ENCODE results near the gene AQP3.
"Not testable (repeated sequence)": the region's sequence is repeated elsewhere in the genome, so short reads cannot be mapped to it uniquely, and the experiment has no call there.

The AQP3 gene

GRCh38 chr9:33430942-33431341, 16.5 kb downstream of the AQP3 start:
- Histone ChIP-seq H4K20me1 (ENCODE audit: insufficient read depth) (no peaks in the 10 kb centered on the region), H3K79me2 (ENCODE audit: insufficient read depth, low read depth) (no peaks in the 10 kb centered on the region), H3K36me3 (ENCODE audit: insufficient read depth) (no peaks in the 10 kb centered on the region), H3K27me3 (ENCODE audit: insufficient read depth, low read depth) (no peaks in the 10 kb centered on the region), H3K27ac (no peak overlapping the region), H2AFZ (ENCODE audit: low read depth) (no peak overlapping the region), H3K9ac (no peak overlapping the region), H3K4me2 (no peak overlapping the region), H3K4me3 (IDR thresholded peaks at IDR 0.05; ENCODE audit: insufficient read depth, low read depth, low read length) (no peak overlapping the region), H3K4me1 (ENCODE audit: low read depth, poor library complexity, severe bottlenecking) (no peaks in the 10 kb centered on the region)
- TF ChIP-seq CTCF (conservative IDR thresholded peaks at IDR 0.05; ENCODE audit: low read depth, low read length): no peak

GRCh38 chr9:33429256-33429985, 18.0 kb downstream of the AQP3 start:
- Histone ChIP-seq H4K20me1 (ENCODE audit: insufficient read depth) (no peaks in the 10 kb centered on the region), H3K27me3 (ENCODE audit: insufficient read depth, low read depth) (no peaks in the 10 kb centered on the region), H3K36me3 (ENCODE audit: insufficient read depth) (no peaks in the 10 kb centered on the region), H3K27ac (no peak overlapping the region), H3K4me2 (no peak overlapping the region), H3K4me1 (ENCODE audit: low read depth, poor library complexity, severe bottlenecking) (no peaks in the 10 kb centered on the region), H2AFZ (ENCODE audit: low read depth) (no peak overlapping the region), H3K79me2 (ENCODE audit: insufficient read depth, low read depth) (no peaks in the 10 kb centered on the region), H3K4me3 (IDR thresholded peaks at IDR 0.05; ENCODE audit: insufficient read depth, low read depth, low read length) (no peak overlapping the region), H3K9ac (no peak overlapping the region)
- TF ChIP-seq CTCF (conservative IDR thresholded peaks at IDR 0.05; ENCODE audit: low read depth, low read length): no peak

GRCh38 chr9:33426843-33427293, 20.5 kb downstream of the AQP3 start:
- TF ChIP-seq CTCF (conservative IDR thresholded peaks at IDR 0.05; ENCODE audit: low read depth, low read length): no peak
- Histone ChIP-seq H2AFZ (ENCODE audit: low read depth) (no peak overlapping the region), H4K20me1 (ENCODE audit: insufficient read depth) (no peaks in the 10 kb centered on the region), H3K9ac (no peak overlapping the region), H3K27ac (no peak overlapping the region), H3K79me2 (ENCODE audit: insufficient read depth, low read depth) (no peaks in the 10 kb centered on the region), H3K4me1 (ENCODE audit: low read depth, poor library complexity, severe bottlenecking) (no peaks in the 10 kb centered on the region), H3K27me3 (ENCODE audit: insufficient read depth, low read depth) (no peaks in the 10 kb centered on the region), H3K36me3 (ENCODE audit: insufficient read depth) (no peaks in the 10 kb centered on the region), H3K4me3 (IDR thresholded peaks at IDR 0.05; ENCODE audit: insufficient read depth, low read depth, low read length) (no peak overlapping the region), H3K4me2 (no peak overlapping the region)

GRCh38 chr9:33425128-33425533, 22.3 kb downstream of the AQP3 start:
- Histone ChIP-seq H3K79me2 (ENCODE audit: insufficient read depth, low read depth) (no peaks in the 10 kb centered on the region), H3K36me3 (ENCODE audit: insufficient read depth) (no peaks in the 10 kb centered on the region), H3K4me2 (no peak overlapping the region), H3K9ac (no peak overlapping the region), H4K20me1 (ENCODE audit: insufficient read depth) (no peaks in the 10 kb centered on the region), H3K27me3 (ENCODE audit: insufficient read depth, low read depth) (no peaks in the 10 kb centered on the region), H2AFZ (ENCODE audit: low read depth) (no peak overlapping the region), H3K27ac (no peak overlapping the region), H3K4me1 (ENCODE audit: low read depth, poor library complexity, severe bottlenecking) (no peaks in the 10 kb centered on the region), H3K4me3 (IDR thresholded peaks at IDR 0.05; ENCODE audit: insufficient read depth, low read depth, low read length) (no peak overlapping the region)
- TF ChIP-seq CTCF (conservative IDR thresholded peaks at IDR 0.05; ENCODE audit: low read depth, low read length): no peak

- not testable (repeated sequence) for H3K4me3 ChIP-seq (IDR thresholded peaks at IDR 0.05; ENCODE audit: insufficient read depth, low read depth, low read length); H3K27ac ChIP-seq; H3K4me2 ChIP-seq; H2AFZ ChIP-seq (ENCODE audit: low read depth); H4K20me1 ChIP-seq (ENCODE audit: insufficient read depth); H3K36me3 ChIP-seq (ENCODE audit: insufficient read depth); H3K79me2 ChIP-seq (ENCODE audit: insufficient read depth, low read depth); H3K9ac ChIP-seq; H3K4me1 ChIP-seq (ENCODE audit: low read depth, poor library complexity, severe bottlenecking); H3K27me3 ChIP-seq (ENCODE audit: insufficient read depth, low read depth)
Measured at GRCh38 chr9:33424492-33424891, 22.9 kb downstream of the AQP3 start.

GRCh38 chr9:33424043-33424442, 23.4 kb downstream of the AQP3 start:
- H4K20me1 ChIP-seq (ENCODE audit: insufficient read depth); H3K27ac ChIP-seq; H2AFZ ChIP-seq (ENCODE audit: low read depth); H3K4me3 ChIP-seq (IDR thresholded peaks at IDR 0.05; ENCODE audit: insufficient read depth, low read depth, low read length); H3K27me3 ChIP-seq (ENCODE audit: insufficient read depth, low read depth); H3K9ac ChIP-seq; H3K36me3 ChIP-seq (ENCODE audit: insufficient read depth); H3K4me1 ChIP-seq (ENCODE audit: low read depth, poor library complexity, severe bottlenecking); H3K4me2 ChIP-seq; H3K79me2 ChIP-seq (ENCODE audit: insufficient read depth, low read depth): not testable (repeated sequence)
